HG03460 (cell line): ENCODE results near the gene IRX4.

Experiments used
- ATAC-seq: cut with Tn5 transposase; IDR thresholded peaks from one replicate; pipeline ENCODE4 v1.9.1; 2021; ENCODE audit not compliant: unreplicated experiment

The IRX4 gene

GRCh38 chr5:1882337-1883119, at the start of gene IRX4:
Gene IRX4 (minus strand): TSS chr5:1882925. CDS start chr5:1882647, 278 bp downstream.
- no peak for ATAC-seq

DNA sequence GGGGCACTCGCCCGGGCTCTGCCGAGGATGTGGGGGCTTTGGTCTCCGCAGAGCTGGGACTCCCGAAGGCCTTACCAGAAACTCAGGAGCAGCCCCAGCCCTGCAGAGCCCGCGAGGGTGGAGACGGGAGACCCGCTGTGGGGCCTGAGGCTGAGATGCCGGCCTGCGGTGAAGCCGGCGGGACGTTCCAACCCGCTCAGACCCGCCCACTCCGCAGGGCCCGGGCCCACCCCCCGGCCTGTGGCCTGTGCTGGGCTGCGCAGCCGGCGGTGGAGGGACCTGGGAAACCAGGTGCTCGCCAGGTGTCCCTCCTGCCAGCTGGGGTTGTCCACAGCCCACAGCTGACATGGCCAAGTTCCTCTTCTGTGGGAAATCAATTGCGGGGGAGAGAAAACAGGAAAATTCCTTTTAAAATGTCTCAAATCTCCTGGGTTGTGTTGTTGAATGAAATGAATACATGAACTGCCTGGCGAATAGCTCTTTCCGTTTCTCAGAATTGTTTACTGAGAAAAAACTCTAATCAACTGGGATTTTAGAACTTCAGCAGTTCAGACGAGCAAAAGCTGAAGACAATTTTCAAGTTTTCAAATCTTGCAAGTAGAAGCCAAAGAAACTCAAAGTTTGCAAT, 49.0 kb upstream of the IRX4 start:
- ATAC-seq, result no peak

DNA sequence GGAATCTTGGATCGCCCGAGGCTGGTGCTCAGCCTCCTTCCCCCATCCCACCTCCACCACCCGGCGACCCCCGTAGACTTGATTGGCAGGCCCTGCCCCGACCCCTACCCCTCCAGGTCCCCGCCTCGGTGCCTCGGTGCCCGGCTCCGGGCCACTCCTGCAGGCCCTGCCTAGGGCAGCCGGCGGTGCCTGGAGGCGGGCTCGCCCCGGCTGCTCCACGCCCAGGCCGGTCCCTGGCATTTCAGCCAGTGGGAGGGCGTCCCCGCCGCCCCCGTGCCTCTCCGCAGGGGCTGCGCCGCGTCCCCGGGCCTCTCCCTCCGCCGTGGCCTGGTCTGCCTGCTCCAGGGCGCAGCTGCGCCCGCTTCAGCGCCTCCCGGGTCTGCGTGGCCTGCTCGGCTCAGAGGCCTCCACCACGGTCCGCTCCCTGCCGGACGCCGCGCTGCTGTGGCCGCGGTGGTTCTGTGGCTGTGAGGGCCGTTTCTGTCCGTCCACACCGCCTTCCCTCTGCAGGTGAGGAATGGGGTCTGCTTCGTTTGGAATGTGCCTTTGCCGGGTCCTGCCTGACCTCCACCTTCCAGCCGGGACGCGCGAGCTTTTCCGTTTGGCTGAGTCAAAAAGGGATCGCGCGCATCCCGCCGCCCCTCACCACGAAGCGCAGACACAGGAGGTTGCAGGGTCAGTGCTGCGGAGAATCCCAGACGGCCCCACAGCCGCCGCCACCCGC, 48.3 kb upstream of the IRX4 start:
- ATAC-seq, result no peak

GRCh38 chr5:1930501-1930879, 47.8 kb upstream of the IRX4 start:
- no peak for ATAC-seq

DNA sequence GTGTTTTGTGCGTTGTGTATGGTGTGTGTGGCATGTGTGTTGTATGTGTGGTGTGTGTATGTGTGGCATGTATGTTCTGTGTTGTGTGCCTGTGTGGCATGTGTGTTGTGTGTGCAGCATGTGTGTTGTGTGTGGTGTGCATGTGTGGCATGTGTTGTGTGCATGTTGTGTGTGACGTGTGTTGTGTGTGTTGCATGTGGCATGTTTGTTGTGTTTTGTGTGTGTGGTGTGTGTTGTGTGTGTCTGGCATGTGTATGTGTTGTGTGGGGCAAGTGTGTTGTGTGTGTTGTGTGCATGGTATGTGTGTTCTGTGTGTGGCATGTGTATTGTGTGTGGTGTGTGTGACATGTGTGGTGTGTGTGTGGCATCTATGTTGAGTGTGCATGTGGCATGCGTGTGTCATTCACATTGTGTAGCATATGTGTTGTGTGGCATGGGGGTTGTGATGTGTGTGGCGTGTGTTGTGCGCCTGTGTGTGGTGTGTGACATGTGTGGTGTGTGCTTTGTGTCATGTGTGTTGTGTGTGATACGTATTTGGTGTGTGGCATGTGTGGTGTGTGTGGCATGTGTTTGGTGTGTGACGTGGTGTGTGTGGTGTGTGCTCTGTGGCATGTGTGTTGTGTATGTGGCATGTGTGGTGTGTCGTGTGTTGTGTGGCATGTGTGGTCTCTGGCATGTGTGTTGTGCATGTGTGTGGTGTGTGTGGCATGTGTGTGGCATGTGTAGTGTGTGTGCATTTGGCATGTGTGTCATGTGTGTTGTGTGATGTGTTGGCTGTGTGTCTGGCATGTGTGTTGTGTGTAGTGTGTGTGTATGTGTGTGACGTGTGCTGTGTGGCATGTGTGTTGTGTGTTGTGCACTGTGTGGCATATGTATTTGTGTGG, 46.6 kb upstream of the IRX4 start:
- no peak for ATAC-seq

DNA sequence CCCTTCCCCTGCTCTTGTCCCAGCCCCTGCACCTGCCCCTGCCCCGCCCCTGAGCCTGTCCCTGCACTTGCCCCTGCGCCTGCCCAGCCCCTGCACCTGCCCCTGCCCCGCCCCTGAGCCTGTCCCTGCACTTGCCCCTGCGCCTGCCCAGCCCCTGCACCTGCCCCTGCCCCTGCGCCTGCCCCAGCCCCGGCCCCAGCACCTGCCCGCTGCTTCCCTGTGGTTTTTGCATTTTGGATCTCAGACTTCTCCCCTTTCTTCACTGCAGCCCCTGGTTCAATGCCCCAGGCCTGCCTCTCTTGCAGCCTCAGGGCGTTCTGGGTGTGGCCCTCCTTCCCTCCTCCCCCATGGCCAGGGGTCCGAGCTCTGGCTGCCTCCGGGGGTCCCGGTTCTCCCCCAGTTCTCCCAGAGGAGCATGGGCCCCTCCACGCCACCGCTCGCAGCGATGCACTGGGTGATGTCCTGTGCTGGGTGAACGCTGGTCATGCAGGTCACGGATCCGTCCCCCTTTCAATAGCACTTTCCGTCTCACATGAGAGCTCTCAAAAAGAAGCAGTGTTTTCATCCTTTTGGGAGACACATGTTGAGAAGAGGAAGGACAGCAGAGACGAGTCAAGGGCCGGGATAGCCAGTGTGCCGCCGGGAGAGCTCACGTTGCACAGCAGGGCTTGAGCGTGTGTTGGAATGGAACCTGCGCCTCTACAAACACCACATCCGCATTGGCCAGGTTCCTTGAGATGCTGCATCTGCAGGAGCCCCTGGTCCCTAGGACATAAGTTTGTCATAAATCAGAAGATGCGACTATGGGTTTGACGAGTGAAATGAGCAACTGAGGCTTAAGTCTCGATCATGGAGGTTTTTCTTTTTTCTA, 44.0 kb upstream of the IRX4 start:
- ATAC-seq, result no peak

DNA sequence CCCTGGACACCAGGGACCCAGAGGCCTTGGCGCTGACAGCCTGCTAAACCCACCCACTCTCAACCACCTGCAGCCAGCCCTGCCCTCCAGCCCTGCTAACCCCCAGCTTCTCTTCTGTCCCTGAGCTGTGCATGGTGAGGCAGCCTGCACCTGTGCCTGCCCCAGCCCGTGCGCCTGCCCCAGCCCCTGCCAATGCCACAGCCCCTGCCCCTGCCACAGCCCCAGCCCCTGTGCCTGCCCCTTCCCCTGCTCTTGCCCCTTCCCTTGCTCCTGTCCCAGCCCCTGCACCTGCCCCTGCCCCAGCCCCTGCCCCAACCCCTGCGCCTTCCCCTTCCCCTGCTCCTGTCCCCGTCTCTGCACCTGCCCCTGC, 43.3 kb upstream of the IRX4 start:
- ATAC-seq, result no peak

GRCh38 chr5:1925111-1926070, 42.7 kb upstream of the IRX4 start:
- ATAC-seq, result no peak

GRCh38 chr5:1923766-1924165, 41.0 kb upstream of the IRX4 start:
- no peak for ATAC-seq

GRCh38 chr5:1923341-1923740, 40.6 kb upstream of the IRX4 start:
- no peak for ATAC-seq

DNA sequence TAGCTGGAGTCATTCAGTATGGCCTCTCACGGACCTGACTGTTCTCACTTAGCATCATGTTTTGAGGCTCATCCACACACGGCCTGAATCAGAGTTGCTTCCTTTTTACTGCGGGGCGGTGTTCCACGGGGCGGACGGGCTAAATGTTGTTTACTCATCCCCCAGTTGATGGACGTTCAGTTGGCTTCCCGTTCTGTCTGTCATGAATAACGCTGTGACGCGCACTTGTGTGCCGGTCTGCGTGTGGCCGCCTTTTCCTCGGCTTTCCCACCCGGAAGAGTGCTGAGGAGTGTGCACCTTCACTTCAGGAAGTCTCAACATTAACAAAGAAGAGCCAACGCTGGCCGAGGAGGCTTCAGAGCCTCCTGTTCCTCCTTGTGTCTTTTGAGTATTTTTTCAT, 39.0 kb upstream of the IRX4 start:
- ATAC-seq, result no peak

DNA sequence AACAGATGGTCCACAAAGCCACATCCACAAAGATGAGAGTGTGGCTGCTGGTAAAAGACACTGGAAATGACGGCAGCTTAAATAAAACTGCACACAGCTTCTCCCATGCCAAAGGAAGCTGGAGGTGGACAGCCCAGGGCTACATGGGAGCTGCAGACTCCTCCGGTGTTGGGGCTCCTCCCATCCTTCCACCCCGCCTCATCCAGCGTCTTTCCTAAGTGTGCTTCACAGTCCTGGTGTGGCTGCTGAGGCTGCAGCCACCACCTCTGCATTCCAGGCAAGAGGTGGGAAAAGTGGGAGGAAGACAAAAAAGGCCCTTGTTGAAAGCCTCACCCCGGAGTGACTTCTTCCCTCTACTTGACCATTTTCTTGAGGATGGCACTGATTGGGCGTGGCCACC, 37.0 kb upstream of the IRX4 start:
- no peak for ATAC-seq

GRCh38 chr5:1919209-1919566, 36.5 kb upstream of the IRX4 start:
- no peak for ATAC-seq

GRCh38 chr5:1918488-1919208, 35.9 kb upstream of the IRX4 start:
- no peak for ATAC-seq

GRCh38 chr5:1917830-1918487, 35.2 kb upstream of the IRX4 start:
- no peak for ATAC-seq

DNA sequence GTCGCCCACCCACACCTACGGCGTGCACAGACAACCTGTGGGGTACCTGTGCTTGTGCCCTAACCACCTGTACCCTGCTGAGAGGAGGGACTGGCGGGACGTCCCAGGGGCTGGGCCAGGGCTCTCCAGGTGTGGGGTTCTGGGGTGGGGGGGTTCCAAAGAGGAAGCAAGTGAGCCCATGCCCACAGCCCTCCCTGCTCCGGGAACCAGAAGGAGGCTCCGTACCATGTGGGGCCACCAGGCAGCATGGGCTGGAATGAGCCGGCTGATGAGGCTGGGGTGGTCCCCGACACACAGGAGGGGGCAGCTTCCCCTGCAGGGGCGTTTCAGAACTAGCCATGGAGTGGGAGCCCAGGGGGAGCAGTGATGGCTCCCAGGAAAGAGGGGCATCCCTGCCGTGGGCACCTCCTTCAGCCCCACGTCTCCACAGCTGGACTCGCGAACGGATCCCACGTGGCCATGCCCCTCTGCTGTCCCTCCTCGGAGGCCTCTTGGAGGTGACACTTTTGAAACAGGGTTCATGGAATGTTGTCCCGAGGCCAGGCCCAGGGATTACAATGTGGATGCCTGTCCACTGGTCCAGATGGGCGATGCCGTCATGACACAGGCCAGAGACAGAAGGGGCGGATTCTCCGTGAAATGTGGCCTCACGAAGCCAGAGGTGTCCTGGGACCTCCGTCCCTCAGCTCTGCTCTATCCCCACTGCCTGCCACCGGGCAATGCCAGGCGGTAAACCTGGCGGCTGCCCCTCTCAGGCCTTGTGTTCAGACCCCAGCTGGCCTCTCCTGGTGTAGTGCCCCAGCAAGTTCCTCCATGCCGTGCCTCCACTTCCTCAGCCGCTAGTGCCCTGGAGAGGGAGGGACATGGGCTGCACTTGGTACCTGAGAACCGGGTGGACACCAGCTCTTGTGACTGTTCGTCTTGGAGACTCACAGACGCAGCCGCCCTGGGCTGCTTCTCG, 33.6 kb upstream of the IRX4 start:
- no peak for ATAC-seq

GRCh38 chr5:1915316-1915715, 32.6 kb upstream of the IRX4 start:
- no peak for ATAC-seq
